ENCODE results near the gene RABGAP1L.
A peak's percentile ranks its signal among the peaks of the same experiment; 100 is the strongest.
"Not testable (repeated sequence)": the region's sequence is repeated elsewhere in the genome, so short reads cannot be mapped to it uniquely, and the experiment has no call there.

The RABGAP1L gene

GRCh38 chr1:175023043-175023921, 864.0 kb downstream of the RABGAP1L start, which contains the start of gene MRPS14:
Gene MRPS14 (minus strand): TSS chr1:175023425. CDS start chr1:175023408, 17 bp downstream.
- DNase-seq: peak; percentile 84

DNA sequence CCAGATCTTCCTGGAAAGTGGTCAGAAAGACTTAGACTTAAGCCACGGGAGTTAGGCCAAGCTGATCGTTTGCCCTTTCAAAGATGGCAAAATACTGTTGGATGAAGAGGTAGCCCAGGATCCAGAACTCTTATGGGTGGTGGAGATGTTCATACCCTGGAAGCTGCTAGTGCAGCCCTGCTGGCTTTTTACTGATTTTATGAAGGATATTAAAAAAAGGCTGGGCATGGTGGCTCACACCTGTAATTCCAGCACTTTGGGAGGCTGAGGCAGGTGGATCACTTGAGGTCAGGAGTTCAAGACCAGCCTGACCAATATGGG, 864.6 kb downstream of the RABGAP1L start:
- not testable (repeated sequence) for DNase-seq

DNA sequence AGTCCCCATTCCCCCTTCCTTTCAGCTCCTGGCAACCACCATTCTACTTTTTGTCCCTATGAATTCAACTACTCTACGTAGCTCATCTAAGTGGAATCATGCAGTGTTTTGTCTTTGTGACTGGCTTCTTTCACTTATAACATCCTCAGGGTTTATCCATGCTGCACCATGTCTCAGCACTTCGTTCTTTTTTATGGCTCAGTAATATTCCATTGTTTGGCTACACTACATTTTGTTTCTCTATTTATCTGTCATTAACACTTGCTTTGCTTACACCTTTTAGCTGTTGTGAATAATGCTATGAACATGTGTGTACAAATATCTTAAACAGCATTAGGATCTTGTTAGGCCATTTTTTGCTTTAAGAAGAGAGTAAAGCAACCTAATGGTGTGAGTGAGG, 865.5 kb downstream of the RABGAP1L start:
- no peak for DNase-seq

DNA sequence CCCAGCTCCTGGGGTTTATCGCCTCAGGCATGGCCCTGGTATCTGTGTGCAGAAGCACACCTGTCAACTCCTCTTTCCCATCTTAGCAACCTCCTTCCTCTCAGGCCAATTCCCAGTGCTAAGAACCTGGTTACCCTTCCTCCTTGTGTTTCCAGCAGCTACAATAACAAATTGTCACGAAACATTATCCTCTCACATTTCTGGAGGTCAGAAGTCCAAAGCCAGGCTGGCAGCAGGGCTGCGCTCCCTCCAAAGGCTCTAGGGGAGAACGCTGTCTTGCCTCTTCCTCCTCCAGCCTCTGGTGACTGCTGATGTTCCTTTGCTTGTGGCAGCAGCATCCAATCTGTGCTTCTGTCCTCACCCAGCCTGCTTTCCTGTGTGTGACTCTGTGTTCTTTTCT, 874.6 kb downstream of the RABGAP1L start:
- no peak for DNase-seq

DNA sequence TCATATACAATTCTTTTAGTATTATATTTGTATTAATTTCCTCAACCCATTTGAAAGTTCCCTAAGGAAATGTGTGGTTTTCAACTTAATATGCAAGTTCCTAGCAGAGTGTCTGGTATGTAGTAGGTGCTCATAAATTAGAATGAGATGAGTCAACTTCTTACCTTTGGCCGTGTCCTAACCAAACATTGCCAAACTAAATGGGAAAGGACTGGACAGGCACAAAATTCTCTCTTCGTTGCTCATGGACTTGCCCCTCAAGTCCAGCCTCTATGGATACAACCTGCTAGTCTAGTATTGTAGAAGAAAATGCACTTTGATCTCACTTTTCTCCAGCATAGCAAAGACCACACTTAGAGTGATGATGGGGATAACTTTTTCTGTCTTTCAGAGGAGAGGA, 875.5 kb downstream of the RABGAP1L start:
- no peak for DNase-seq

GRCh38 chr1:175035865-175036264, 876.5 kb downstream of the RABGAP1L start:
- DNase-seq: no peak

GRCh38 chr1:175036476-175036875, 877.2 kb downstream of the RABGAP1L start:
- DNase-seq: no peak

GRCh38 chr1:175037416-175037815, 878.1 kb downstream of the RABGAP1L start:
- no peak for DNase-seq

- no peak for DNase-seq
Observed at GRCh38 chr1:175040324-175040879, 881.1 kb downstream of the RABGAP1L start.

- DNase-seq: no peak
Observed at GRCh38 chr1:175042650-175043049, 883.3 kb downstream of the RABGAP1L start.

DNA sequence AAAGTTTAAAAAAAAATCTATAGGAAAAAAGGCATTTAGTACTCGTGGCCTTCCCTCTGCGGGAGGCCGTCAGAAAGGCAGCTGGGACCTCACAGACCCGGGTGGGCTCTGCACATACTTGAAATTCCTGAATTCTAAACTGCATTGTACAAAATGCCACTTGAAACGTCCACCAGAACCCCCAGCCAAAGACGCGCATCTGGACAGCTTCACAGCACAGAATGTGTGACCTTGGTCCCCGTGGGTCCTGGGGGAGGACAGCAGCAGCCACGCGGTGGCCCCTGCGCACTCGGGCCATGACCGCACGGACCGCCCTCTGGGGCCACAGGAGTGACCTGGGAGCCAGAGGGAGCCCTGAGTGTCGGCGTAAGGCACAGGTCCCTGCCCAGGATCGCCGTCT, 884.5 kb downstream of the RABGAP1L start:
- DNase-seq: no peak

GRCh38 chr1:175044591-175044990, 885.3 kb downstream of the RABGAP1L start:
- not testable (repeated sequence) for DNase-seq
